Stimulated activated CD4-positive, alpha-beta T cell treated with anti-CD3 and anti-CD28 coated beads, Interleukin-1b, Interleukin-23, amount 100 ng/mL, for 24 hours (primary cell): Measurements from ENCODE around the gene MTA2.
"Not testable (repeated sequence)": the region's sequence is repeated elsewhere in the genome, so short reads cannot be mapped to it uniquely, and the experiment has no call there.

Experiments used
- DNase-seq, 4 experiments: peaks; one replicate each; pipeline ENCODE4 v3.0.0-alpha.2; 2020; ENCODE audit warnings: low read depth in 4 of 4, low spot score in 1 of 4

MTA2 gene

DNA sequence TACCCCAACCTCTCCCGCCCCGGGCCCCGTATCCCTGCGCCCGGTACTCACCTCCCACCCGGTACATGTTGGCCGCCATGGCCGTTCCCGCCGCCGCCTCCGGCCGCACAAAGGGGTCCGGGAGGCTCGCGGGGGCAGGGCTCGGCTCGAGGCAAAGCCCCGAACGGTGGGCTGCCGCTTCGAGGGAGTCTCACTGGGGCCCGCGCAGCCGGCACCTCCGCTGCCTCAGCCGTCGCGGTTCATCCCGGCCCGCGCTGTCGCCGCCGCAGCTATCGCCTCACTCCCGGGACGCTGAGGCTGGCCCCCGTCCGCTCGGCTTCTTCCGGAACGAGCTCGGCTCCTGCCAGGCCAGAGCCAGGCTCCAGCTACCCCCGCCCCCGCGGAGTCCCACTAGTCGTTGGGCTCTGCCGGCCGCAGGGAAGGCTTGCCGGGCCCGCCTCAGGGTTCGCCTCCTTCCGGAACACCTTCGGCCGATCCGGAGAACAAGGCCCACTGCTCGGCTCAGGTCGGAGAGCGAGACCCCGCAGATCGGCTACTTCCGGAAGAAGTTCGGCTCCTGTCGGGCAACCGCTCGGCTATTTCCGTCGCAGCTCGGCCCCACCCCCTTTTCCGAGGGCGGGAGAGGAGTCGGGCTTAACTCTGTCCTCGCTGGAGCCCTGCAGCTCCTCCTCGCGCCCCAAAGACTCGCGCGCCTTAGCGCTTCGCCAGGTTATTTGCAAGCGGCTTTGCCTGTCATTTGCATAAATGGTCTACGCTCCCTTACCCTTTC, at the start of gene MTA2:
Gene MTA2, minus strand, starts transcription at position 494 of the 769 bp plus-strand sequence. Its CDS starts 415 bp downstream, at position 79.
- peak; percentile 99 for DNase-seq

DNA sequence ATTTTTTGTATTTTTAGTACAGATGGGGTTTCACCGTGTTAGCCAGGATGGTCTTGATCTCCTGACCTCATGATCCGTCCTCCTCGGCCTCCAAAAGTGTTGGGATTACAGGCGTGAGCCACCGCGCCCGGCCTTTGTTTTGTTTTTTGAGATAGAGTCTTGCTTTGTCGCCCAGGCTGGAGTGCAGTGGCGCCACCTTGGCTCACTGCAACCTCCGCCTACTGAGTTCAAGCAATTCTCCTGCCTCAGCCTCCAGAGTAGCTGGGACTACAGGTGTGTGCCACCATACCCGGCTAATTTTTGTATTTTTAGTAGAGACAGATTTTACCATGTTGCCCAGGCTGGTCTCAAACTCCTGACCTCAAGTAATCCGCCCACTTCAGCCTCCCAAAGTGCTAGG, 48.6 kb upstream of the MTA2 start:
- not testable (repeated sequence) for DNase-seq

DNA sequence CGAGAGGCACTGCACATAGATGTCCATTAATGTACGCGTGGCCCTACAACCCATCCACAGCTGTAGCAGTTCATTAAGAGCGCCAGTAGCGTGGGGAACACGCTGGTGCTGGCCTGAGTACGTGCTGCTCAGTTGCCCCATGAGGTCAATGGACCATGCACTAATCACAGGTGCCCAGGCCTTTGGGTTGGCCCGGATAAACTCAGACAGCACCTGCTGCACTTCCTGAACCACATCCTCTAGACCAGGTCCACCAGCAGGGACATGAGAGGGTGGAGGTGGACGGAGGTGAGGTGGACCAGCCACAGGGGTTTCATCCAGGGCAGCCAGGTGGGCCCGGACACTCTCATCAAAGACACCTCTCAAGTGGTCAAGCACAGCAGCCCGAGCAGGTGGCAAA, 47.8 kb upstream of the MTA2 start:
- no peak for DNase-seq

DNA sequence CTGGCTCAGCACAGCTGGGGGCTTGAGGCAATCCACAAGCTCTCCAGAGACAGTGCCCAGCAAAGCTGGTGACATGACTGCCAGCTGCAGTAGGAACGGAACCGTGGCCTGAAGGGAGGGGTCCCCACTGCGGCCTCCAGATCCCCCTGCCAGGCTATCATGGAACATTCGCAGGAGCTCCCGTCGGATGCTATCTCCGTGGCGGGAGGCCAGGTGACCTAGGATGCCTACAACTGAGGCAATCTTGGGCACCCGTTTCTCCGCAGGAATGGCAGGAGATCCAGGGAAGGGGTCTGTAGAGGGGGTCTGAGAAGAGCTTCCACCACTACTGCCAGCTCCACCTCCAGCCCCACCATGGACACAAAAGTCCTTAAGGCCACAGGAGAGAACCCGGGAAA, 47.3 kb upstream of the MTA2 start:
- DNase-seq, result no peak

DNA sequence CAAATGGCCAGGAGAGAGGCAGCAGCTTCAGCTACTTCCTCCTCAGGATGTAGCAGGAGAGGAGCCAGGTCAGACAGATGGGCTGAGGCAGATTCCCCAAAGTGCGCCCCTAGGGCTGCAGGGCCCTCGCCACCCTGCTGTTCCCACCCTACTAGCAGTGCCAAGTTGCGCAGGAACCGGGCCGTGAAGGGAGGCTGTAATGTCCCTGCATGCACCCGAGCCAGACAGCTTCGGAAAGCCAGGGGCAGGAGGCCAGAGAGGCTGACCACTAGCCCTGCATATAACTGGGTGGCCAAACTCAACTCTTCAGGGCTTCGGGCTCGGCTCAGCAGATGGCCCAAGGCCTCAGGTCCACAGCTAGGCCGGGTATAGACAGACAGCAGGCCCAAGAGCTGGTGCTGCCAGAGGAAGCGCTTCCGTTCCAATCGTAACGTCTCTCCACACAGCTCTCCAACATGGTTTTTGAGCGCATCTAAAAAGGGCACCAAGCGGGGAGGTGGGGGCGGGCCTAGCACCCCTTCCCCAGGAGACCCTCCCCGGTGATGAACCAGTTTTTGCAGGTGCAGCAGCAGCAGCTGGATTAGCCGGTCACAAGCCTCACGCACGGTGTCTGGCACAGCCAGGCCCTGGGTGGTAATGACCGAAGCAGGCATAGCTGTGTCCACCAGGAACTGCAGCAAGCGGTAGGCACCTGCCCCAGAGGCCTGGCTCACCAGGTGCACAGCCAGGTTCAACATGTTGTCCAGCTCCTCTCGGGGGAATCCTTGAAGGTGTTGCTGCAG, 46.7 kb upstream of the MTA2 start:
- DNase-seq, result no peak

DNA sequence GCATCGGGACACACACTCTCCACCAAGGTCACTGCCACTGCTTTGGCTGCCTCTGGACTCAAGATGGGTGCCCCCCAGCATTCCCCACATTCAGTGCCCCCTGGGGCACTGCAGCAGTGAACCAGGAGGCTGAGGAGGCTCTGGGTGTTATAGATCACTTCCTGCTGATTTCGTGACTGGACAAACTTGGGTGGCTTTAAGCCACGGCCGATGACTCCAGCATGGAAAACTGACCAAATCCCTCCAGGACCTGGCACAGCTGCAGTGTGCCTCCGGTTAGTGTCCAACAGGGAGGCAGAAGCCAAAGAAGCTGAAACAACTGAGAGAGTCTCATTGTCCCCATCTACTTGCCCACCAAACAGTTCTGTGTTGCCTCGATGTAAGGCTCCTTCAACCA, 45.9 kb upstream of the MTA2 start:
- no peak for DNase-seq

DNA sequence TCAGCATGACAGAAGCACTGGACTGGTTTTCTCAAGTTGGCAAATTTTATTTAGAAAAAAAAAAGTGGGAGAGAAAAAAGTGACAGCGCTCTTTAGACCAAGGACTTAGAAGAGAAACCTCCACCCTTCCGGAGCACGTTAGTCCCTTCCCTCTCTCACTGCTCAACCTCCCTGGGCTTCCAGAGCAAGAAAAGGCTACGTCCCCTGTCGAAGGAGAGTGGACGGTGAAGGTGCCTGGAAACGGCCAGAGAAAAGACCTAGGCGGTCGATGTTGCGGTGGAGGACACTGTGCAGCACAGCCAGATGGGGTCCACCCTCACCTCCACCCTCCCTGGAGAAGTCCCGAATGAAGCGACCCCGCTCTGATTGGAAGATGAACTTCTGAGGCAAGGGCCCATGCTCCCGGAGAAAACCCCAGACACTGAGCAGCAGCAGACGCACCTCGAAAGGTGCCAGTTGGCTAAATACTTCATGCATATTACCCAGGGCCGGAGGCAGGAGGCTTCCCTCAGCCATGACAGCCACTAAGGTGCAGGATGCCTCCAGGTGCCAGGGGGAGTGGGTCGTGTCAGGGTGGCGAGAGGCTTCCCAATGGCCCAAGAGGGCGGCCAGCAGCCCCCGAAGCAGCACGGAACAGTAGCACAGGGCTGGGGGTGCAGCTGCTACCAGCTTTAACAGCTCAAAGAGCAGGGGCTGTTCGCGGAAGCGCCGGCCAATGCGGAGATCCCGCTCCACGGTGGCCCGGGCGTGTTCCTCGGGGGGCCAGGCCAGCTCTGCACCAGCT, 45.4 kb upstream of the MTA2 start:
- no peak for DNase-seq

DNA sequence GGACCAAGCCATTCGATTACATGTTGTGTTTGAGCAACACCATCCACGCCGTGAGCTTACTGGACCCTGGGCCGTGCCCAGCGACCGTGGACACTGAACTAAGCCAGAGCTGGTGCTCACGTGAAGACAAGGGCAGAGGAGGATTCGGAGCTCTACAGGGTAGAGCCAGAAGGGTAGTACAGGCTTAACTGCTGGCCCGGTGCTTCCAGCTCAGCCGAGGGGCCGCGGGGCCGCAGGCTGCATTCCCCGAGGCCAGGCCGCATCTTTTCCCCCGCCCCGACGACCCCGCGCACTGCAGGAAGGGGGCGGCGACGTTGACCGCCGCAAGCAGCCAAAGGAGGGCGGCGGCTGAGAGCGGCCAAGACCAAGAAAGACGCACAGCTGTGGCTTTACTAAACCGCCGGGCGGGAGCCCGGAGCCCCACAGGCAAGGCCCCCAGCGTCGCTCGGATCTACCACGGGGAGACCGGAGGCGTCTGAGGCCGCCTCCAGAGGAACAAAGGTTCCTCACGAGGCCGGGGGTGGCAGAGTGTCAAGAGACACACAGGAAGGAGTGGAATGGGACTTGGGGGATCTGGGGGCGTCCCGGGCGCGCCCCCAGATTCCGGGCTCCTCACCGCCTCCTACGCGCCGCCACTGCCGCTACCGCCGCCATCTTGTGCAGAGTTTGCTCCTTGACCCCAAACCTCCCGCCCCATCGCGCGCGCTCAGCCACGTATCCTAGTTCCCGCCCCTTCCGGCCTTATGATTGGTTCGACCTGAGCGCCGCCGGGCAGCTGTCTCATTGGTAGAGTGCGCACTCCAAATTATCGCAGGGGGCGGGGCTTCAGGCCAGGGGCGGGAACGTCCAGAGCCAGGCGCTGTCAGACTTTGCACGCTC, 44.5 kb upstream of the MTA2 start, which contains the start of gene GANAB:
Gene GANAB, minus strand, starts transcription at position 668 of the 879 bp plus-strand sequence. Its CDS starts 14 bp downstream, at position 654.
- peak; percentile 99 to 100 (median 99) for DNase-seq

DNA sequence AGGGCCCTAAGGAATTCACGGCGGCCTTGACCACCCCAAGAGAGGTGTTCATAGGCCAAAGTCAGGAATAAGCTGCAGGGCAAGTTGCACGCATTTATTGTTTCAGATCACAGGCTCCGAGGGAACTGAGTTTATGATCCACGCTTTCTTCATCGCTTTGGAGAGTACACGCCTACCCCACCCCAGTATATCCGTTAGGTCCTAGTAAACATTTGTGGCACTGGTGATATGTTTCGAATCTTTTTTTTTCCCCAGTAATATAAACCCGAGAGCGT, 43.9 kb upstream of the MTA2 start:
- no peak for DNase-seq

DNA sequence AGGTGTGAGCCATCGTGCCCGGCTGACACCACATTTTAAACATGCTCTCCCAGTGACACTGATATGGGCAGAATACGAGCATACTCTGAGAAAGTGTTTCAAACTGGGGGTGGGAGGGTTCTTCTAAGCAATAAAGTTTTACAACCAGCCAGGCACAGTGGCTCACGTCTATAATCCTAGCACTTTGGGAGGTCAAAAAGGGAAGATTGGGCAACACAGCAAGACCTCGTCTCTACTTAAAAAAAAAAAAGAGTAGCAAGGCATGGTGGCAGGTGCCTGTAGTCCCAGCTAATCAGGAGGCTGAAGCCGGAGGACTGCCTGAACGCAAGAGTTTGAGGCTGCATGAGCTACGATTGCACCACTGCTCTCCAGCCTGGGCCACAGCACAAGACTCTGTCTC, 42.6 kb upstream of the MTA2 start:
- DNase-seq, result no peak

DNA sequence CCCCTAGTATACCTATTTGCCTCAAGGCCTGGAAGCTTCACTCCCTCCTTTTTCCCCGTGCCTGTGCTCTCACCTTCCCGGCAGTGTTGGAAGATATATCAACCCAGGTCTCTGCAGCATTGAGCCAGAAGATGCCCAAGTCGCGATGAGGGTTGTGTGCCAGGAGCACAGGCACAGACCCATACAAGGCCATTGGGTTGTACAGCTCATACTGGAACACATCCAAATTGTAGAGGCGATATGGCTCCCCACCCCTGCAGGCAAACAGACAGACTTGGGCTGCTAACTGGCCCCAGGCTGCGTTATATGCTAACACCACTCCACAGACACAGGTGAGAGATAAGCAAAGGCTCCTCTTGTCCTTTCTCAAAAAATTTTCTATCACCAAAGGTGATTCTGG, 30.8 kb upstream of the MTA2 start:
- DNase-seq, result no peak

DNA sequence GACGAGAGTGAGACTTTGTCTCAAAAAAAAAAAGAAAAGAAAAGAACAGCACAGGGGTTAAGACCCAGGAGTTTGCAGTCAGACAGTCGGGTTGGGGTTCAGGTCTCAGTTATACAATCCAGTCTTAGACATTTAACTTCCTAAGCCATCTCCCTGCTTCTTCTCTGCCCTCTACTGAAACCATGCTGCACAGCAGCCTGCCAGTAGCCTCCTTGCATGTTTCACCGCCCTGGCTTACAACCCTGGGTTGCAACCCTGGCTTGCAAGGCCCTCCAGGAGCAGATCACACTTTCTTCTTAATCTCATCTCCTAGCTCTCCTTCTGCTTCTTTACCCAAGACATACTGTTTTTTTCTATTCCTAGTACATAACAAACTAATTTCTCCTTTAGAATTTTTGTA, 26.0 kb upstream of the MTA2 start:
- DNase-seq, result no peak

DNA sequence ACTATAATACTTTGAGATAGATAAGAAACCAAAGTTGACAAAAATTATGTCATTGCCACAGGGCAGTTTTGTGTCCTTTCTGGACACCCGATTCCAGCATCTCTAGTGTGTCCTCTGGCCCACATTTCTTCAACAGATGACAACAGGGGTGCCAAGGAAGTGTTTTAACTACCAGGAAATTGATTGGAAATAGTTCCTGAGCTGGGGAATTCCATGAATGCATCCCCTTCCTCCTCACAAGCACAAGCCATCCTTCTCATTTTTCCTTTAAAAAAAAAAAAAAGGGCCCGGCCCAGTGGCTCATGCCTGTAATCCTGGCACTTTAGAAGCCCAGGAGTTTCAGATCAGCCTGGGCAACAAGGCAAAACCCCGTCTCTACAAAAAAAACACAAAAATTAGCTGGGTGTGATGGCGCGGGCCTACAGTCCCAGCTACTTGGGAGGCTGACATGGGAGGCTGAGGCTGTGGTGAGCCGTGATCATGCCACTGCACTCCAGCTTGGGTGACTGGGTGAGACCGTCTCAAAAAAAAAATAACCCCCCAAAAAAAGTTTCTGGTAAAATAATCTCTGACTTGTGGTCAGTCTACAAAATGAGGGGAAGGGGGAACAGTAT, 20.9 kb upstream of the MTA2 start:
- DNase-seq, result no peak

DNA sequence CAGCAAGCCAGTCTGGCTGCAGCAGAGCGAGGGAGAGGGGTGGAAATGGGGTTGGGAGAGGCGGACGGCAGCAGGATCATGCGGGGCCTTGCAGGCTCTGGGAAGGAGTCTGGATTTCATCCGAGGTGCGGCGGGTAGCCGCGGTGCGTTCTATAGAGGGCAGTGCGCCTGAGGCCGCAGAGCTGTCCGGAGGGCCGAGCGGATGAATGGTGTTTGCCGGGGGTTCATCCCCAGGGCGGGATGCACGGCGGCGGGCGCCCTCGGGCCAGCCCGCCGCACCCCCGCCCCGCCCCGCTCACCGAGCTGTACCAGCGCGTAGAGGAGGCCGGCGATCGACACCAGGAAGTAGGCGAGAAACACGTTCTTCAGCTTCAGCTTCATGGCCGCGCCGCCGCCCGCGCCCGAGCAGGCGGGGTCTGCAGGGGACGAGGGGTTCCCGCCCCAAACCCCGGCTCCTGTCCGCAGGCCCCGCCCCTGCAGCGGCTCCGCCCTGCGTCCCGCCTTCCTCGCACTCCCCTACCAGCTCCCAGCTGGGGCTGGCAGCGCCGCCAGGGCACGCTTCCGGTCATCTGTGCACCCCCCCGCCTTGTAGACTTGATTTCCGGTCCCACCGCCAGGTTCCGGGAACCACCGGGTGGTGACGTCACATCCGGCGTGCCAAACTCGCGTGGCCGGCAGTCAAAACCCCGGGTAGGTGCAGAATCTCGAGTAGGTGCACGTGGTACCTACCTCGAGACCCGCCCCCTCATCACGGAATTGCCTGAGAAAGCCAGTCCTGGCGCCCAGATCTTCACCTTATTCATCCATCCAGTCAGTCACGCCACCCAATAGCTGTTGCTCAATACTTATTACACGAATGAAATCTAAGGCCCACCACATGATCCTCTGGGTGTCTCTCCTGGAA, 20.2 kb upstream of the MTA2 start, which contains the start of gene B3GAT3:
Gene B3GAT3, minus strand, starts transcription at position 420 of the 904 bp plus-strand sequence. Its CDS starts 39 bp downstream, at position 381.
- peak; percentile 87 to 96 (median 94) for DNase-seq

DNA sequence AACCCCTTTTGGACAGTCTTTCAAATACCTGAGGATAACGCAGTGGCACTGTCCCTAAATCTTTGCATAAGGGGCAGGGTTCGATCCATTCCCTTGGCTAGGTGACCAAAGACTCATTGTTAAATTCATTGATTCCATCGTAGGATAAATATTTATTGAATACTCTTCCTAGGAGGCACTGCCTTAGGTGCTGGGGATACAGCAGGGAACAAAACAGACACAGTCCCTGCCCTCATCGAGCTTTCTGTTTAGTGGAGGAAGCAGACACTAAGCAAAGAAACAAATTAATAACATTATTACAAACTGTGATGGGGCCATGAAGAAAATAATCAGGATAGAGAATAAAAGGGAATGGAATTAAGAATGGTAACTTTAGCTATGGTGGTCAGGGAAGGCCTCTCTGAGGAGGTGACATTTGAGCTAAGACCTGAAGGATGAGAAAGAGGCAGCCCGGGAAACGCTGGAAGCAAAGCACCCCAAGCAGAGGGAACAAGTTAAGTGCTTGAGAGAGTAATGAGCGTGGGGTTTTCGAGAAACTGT, 19.4 kb upstream of the MTA2 start:
- DNase-seq, result no peak

DNA sequence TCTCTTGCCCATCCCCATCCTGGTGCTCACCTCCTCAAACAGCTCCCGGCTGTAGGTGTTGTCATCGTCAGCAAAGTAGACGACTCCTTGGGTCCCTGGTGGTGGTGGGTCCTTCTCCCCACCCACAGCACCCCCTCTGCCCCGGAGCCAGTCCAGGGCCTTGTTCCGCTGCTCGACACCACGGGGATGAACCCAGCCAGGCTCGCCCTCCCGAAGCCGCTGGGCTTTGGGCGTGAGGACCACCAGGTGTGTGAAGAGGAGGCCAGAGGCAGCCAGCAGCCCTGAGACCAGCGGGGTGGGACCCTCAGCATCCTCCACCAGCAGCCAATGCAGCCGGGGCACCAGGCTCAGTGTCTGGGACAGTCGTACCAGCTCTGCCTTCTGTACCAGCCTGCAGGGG, 15.3 kb upstream of the MTA2 start:
- not testable (repeated sequence) for DNase-seq

DNA sequence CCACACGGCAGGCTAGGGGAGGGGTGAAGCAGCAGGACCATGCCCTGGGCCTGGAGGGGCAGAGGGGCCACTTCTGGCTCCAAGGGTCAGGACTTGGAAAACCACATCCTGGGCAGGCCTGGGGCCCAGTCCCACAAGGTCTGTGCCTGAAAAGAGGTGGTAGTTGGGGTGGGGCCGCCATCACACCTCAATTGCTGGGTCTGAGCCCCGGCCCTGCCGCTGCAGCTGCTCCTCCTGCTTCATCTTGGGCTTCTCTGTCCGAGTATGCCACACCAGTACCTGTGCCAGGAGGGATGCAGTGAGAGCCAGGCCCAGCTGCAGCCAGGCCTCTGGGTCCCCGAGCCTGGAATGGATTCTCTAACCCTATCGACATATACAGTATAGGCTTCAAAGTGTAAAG, 13.9 kb upstream of the MTA2 start:
- no peak for DNase-seq

DNA sequence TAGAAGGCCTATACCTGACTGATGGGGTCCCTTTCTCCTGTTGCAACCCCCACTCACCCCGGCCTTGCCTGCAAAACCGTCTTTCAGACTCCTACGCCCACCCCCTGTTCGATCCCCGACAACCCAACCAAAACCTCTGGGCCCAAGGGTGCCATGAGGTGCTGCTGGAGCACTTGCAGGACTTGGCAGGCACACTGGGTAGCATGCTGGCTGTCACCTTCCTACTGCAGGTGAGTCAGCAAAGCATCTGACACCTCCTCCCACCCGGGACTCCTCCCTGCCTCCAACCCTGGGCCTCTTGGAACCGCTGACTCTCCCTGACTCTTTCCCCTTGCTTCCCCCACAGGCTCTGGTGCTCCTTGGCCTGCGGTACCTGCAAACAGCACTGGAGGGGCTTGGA, 12.6 kb upstream of the MTA2 start:
- DNase-seq, result peak in 2 of 4 experiments; percentile 45 to 57

DNA sequence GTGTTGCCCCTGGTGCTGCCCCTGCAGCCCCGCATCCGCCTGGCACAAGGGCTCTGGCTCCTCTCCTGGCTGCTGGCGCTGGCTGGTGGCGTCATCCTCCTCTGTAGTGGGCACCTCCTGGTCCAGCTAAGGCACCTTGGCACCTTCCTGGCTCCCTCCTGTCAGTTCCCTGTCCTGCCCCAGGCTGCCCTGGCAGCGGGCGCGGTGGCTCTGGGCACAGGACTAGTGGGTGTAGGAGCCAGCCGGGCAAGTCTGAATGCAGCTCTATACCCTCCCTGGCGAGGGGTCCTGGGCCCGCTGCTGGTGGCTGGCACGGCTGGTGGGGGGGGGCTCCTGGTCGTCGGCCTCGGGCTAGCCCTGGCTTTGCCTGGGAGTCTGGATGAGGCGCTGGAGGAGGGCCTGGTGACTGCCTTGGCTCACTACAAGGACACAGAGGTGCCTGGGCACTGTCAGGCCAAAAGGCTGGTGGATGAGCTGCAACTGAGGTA, 11.7 kb upstream of the MTA2 start:
- DNase-seq, result no peak
